A549 (cell line): ENCODE results near the gene ARHGAP26.

Experiments used
- CEBPB ChIP-seq, 2 experiments: fragments of >200 bp in 1 of 2; sonication (Bioruptor Twin) in 1 of 2; formaldehyde crosslinking in 1 of 2; IDR thresholded peaks; 2 replicates each; pipeline ENCODE4 v1.6.1; 2012 to 2016
- CTCF ChIP-seq: fragments of >200 bp; sonication (Bioruptor Twin); formaldehyde crosslinking; IDR thresholded peaks from 3 replicates; pipeline ENCODE4 v1.5.1; 2016
- EP300 ChIP-seq, 2 experiments: fragments of >200 bp; sonication (Bioruptor Twin); formaldehyde crosslinking; IDR thresholded peaks; 2 replicates in 1 of 2; 3 replicates in 1 of 2; pipeline ENCODE4 v1.6.1; 2016 to 2017
- KDM1A ChIP-seq: fragments of 200-600 bp; sonication (generic); IDR thresholded peaks from 2 replicates; pipeline ENCODE4 v1.6.1; 2016; ENCODE audit warnings: low read depth, mild to moderate bottlenecking
- MAX ChIP-seq: IDR thresholded peaks from 2 replicates; pipeline ENCODE4 v1.6.1; 2012
- PHF8 ChIP-seq: fragments of 200-600 bp; sonication (generic); IDR thresholded peaks from 2 replicates; pipeline ENCODE4 v1.6.1; 2016; ENCODE audit warnings: low read depth, mild to moderate bottlenecking, antibody characterized with exemption, moderate library complexity, borderline replicate concordance
- POLR2A ChIP-seq: IDR thresholded peaks from 2 replicates; pipeline ENCODE4 v1.6.1; 2012; ENCODE audit warnings: mild to moderate bottlenecking, low read length

- TF ChIP-seq POLR2A (no peak), CTCF (no peak), MAX (no peak), EP300 (IDR thresholded peaks at IDR 0.05) (no peak), PHF8 (no peak), CEBPB (IDR thresholded peaks at IDR 0.05) (no peak), KDM1A (no peak)
Observed at GRCh38 chr5:143233031-143233430, 462.9 kb downstream of the ARHGAP26 start.
